K562 (cell line): ENCODE results near the gene ZNF581. TPM values are rescaled to one million over a fixed set of nuclear protein-coding genes. Genes with fewer than 3 reads are reported as not detected.

Experiments used
- ATAC-seq: fragments of 200-7000 bp; cut with Tn5 transposase; 3 replicates; pipeline ENCODE4 v1.9.1; 2020; ENCODE audit warnings: moderate library complexity
- BruUV-seq: library from RNA; stranded (reverse); fragments of 400-500 nt; replicated peaks from 2 replicates; lab custom pipeline; 2021; lab: Mats Ljungman, UMichigan
- CTCF ChIA-PET: fragments of 300-600 bp; formaldehyde crosslinking; extraction: SDS; loops from one replicate; lab custom pipeline; 2021; ENCODE audit warnings: low intra/inter-chr PET ratio; lab: Yijun Ruan, JAX
- POLR2A ChIA-PET: fragments of 300-600, 350-650 bp; sonication (Branson Sonifier 250); formaldehyde crosslinking; extraction: SDS; loops from one replicate; lab custom pipeline; 2021; ENCODE audit warnings: antibody characterized with exemption, inconsistent platforms; lab: Yijun Ruan, JAX
- DNase-seq, 4 experiments: peaks; one replicate each; pipeline versions ENCODE4 v3.0.0 to v3.0.0-alpha.2; 2011 to 2018; ENCODE audit warnings: low spot score in 3 of 4, mixed read lengths in 3 of 4; ENCODE audit errors: extremely low read depth in 1 of 4
- FAIRE-seq: peaks from 2 replicates; lab custom pipeline; 2011; peaks lifted over from hg19 to GRCh38; lab: Jason Lieb, UNC
- H2AFZ ChIP-seq: 2 replicates; pipeline ENCODE4 v1.6.0; 2011; ENCODE audit warnings: low read depth, low read length, control low read depth, inconsistent platforms
- H3K27ac ChIP-seq: fragments of 200-600 bp; 3 replicates; pipeline ENCODE4 v1.8.0; 2011; ENCODE audit warnings: low read depth, mild to moderate bottlenecking, control low read depth, inconsistent platforms, low read length, moderate library complexity, mixed read lengths; ENCODE audit errors: extremely low read depth
- H3K27me3 ChIP-seq, 2 experiments: fragments of 300-600 bp in 1 of 2; 2 replicates in 1 of 2; 3 replicates in 1 of 2; pipeline versions ENCODE4 v1.6.0 to v1.8.0; 2011; ENCODE audit warnings: inconsistent platforms in 2 of 2, low read length in 2 of 2, mild to moderate bottlenecking in 1 of 2, mixed read lengths in 1 of 2, moderate library complexity in 1 of 2; ENCODE audit not compliant: control insufficient read depth in 2 of 2, insufficient read depth in 2 of 2
- H3K36me3 ChIP-seq: fragments of 300-600 bp; 3 replicates; pipeline ENCODE4 v1.8.0; 2011; ENCODE audit warnings: mild to moderate bottlenecking, low read length, inconsistent platforms; ENCODE audit not compliant: control insufficient read depth, insufficient read depth
- H3K4me1 ChIP-seq, 2 experiments: fragments of 200-600 bp in 1 of 2; replicated peaks in 1 of 2; 2 replicates in 1 of 2; 3 replicates in 1 of 2; pipeline versions ENCODE4 v1.5.1 to v1.8.0; 2011; ENCODE audit warnings: inconsistent platforms in 2 of 2, low read length in 2 of 2, mild to moderate bottlenecking in 1 of 2, mixed read lengths in 1 of 2, moderate library complexity in 1 of 2; ENCODE audit not compliant: control insufficient read depth in 2 of 2, insufficient read depth in 2 of 2
- H3K4me2 ChIP-seq: 2 replicates; pipeline ENCODE4 v1.6.1; 2011; ENCODE audit warnings: low read length, control low read depth, inconsistent platforms, mixed read lengths; ENCODE audit not compliant: insufficient read depth
- H3K4me3 ChIP-seq: fragments of 200-600 bp; sonication (generic), shearing (Covaris generic); 2 replicates; pipeline ENCODE4 v1.5.1; 2016; ENCODE audit warnings: control low read depth, inconsistent platforms
- H3K79me2 ChIP-seq: fragments of 200-600 bp; 3 replicates; pipeline ENCODE4 v1.8.0; 2011; ENCODE audit warnings: low read length, inconsistent platforms; ENCODE audit not compliant: control insufficient read depth, insufficient read depth
- H3K9ac ChIP-seq, 2 experiments: 2 replicates each; pipeline versions ENCODE4 v1.6.0 to v1.6.1; 2011; ENCODE audit warnings: low read depth in 2 of 2, low read length in 2 of 2, control low read depth in 1 of 2, inconsistent platforms in 1 of 2, mild to moderate bottlenecking in 1 of 2, mixed read lengths in 1 of 2; ENCODE audit not compliant: insufficient read depth in 1 of 2
- H3K9me1 ChIP-seq: one replicate; pipeline ENCODE4 v1.6.0; 2011; ENCODE audit warnings: inconsistent platforms, mild to moderate bottlenecking, low read length, moderate library complexity; ENCODE audit not compliant: control insufficient read depth, insufficient read depth
- H3K9me3 ChIP-seq: replicated peaks from 2 replicates; pipeline ENCODE4 v1.5.1; 2011; ENCODE audit warnings: low read depth, low read length, inconsistent platforms; ENCODE audit not compliant: control insufficient read depth, insufficient read depth
- H4K20me1 ChIP-seq: replicated peaks from 2 replicates; pipeline ENCODE4 v1.6.1; 2011; ENCODE audit warnings: low read length, inconsistent platforms, mixed read lengths; ENCODE audit not compliant: control insufficient read depth, insufficient read depth
- DMBX1 ChIP-seq: fragments of 250-450 bp; sonication (Bioruptor Pico); IDR thresholded peaks from 2 replicates; pipeline ENCODE4 v1.8.0; 2022; ENCODE audit warnings: inconsistent platforms, mild to moderate bottlenecking, moderate library complexity, borderline replicate concordance
- NR2C1 ChIP-seq, 2 experiments: fragments of 450-650 bp; IDR thresholded peaks; 2 replicates each; pipeline ENCODE4 v1.6.1; 2017; ENCODE audit warnings: mild to moderate bottlenecking in 2 of 2, antibody characterized with exemption in 1 of 2, inconsistent platforms in 1 of 2, missing compliant biosample characterization in 1 of 2, missing genetic modification characterization in 1 of 2
- NRF1 ChIP-seq, 2 experiments: fragments of 450-650 bp; IDR thresholded peaks in 1 of 2; conservative IDR thresholded peaks in 1 of 2; 2 replicates each; pipeline ENCODE4 v1.6.1; 2014; ENCODE audit warnings: mild to moderate bottlenecking in 2 of 2
- SMAD2 ChIP-seq: fragments of 150-350 bp; IDR thresholded peaks from 2 replicates; pipeline ENCODE4 v1.6.1; 2014; ENCODE audit warnings: low read depth, mild to moderate bottlenecking, low read length
- WGBS: fragments of 100-300 bp; shearing (Covaris generic); methylation state at CpG from one replicate; pipeline ENCODE4 v1.1.6; 2016; ENCODE audit warnings: low coverage, mixed read lengths; ENCODE audit not compliant: insufficient coverage; ENCODE audit errors: missing lambda C conversion rate; 5-methylcytosine and 5-hydroxymethylcytosine counted together
- in situ Hi-C: fragments of 300-500 bp; cut with MboI; formaldehyde crosslinking; loops from 4 replicates; pipeline ENCODE4 v1.15.0; 2018; ENCODE audit warnings: inconsistent platforms, mixed read lengths
- intact Hi-C: fragments of 100-400 bp; cut with micrococcal nuclease; formaldehyde crosslinking; loops from 2 replicates; pipeline ENCODE4 v1.14.2; 2022
- polyA plus RNA-seq, 8 experiments: library from polyadenylated mRNA; depleted of rRNA in 4 of 8; stranded (reverse) in 5 of 8; unstranded in 3 of 8; fragments of >200 nt; fragmentation: Nextera tagmentation in 2 of 8; fragmentation: Illumina TruSeq in 1 of 8; extraction: Ambion mirVana in 2 of 8; extraction: Trizol in 1 of 8; gene quantifications; 2 replicates each; pipeline versions ENCODE4 v1.2.1 to v1.2.3, GENCODE V29; 2011 to 2014; ENCODE audit warnings: inconsistent platforms in 1 of 8, missing spikeins in 1 of 8
- total RNA-seq, 7 experiments: library from RNA; depleted of rRNA in 6 of 7; stranded (reverse); fragments of >200 nt in 6 of 7; fragmentation: Illumina TruSeq in 2 of 7; extraction: Trizol in 2 of 7; gene quantifications; 2 replicates each; pipeline versions ENCODE4 v1.2.1 to v1.2.3, GENCODE V29; 2011 to 2021; ENCODE audit warnings: low replicate concordance in 1 of 7
- TF ChIP-seq, protein P1 (sequence below): fragments of 450-650 bp; IDR thresholded peaks from 2 replicates; pipeline ENCODE4 v1.6.1; 2017; ENCODE audit warnings: antibody characterized with exemption, mild to moderate bottlenecking

The ZNF581 gene
- total and polyA plus RNA-seq, 9 of the 15 experiments (the other 6 are each of a cell fraction or from before 2014, with no cell fraction given): 2.4 to 39.4 (median 15.4) TPM

DNA sequence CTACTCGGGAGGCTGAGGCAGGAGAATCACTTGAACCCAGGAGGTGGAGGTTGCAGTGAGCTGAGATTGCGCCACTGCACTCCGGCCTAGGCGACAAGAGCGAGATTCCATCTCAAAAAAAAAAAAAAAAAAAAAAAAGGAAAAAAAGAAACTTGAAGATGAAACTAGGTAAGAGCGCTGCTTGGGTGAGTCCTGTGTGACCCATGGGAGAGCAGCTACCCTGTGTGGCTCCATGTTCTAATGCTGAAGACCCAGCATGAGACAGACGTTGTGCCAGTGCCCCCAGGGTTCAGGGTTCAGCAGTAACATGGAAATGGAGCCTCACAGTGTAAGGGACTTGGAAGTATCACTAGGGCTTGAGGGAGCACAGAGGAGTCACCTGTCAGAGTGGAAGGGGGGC lies 25.0 kb upstream of the ZNF581 start:
- DNase-seq (no peak), ATAC-seq (no peak), FAIRE-seq (no peak)
- no peak overlapping the region for H3K9ac ChIP-seq
- ChIA-PET CTCF (no interaction called here), POLR2A (interaction anchor here (0.8 to 2.7 kb wide), 4 partner anchors 9 to 114 kb away, joined by 3 to 18 read pairs (median 3); partner anchors contain the start of gene ZNF865)
- H3K4me1 ChIP-seq: peaks cover under 1 to 10% of the 10 kb centered on the region in 2 experiments; a peak in 3 of 5 replicates
- no peak overlapping the region for H2AFZ ChIP-seq
- H3K9me1 ChIP-seq: peaks cover 3% of the 10 kb centered on the region
- peaks cover 35% of the 10 kb centered on the region; the same call in 2 of the 3 replicates for H3K36me3 ChIP-seq
- H3K79me2 ChIP-seq: peaks cover 2% of the 10 kb centered on the region; the same call in 1 of the 3 replicates
- H3K4me3 ChIP-seq: no peak overlapping the region
- TF ChIP-seq NR2C1 (IDR thresholded peaks at IDR 0.05) (no peak), NR2C1 (tag; IDR thresholded peaks at IDR 0.05) (no peak), SMAD2 (no peak), DMBX1 (CRISPR knock-in tag) (no peak), NRF1 (conservative IDR thresholded peaks at IDR 0.05 in 1 of 2, IDR thresholded peaks at IDR 0.05 in 1 of 2) (no peak)
- TF ChIP-seq, protein P1, sequence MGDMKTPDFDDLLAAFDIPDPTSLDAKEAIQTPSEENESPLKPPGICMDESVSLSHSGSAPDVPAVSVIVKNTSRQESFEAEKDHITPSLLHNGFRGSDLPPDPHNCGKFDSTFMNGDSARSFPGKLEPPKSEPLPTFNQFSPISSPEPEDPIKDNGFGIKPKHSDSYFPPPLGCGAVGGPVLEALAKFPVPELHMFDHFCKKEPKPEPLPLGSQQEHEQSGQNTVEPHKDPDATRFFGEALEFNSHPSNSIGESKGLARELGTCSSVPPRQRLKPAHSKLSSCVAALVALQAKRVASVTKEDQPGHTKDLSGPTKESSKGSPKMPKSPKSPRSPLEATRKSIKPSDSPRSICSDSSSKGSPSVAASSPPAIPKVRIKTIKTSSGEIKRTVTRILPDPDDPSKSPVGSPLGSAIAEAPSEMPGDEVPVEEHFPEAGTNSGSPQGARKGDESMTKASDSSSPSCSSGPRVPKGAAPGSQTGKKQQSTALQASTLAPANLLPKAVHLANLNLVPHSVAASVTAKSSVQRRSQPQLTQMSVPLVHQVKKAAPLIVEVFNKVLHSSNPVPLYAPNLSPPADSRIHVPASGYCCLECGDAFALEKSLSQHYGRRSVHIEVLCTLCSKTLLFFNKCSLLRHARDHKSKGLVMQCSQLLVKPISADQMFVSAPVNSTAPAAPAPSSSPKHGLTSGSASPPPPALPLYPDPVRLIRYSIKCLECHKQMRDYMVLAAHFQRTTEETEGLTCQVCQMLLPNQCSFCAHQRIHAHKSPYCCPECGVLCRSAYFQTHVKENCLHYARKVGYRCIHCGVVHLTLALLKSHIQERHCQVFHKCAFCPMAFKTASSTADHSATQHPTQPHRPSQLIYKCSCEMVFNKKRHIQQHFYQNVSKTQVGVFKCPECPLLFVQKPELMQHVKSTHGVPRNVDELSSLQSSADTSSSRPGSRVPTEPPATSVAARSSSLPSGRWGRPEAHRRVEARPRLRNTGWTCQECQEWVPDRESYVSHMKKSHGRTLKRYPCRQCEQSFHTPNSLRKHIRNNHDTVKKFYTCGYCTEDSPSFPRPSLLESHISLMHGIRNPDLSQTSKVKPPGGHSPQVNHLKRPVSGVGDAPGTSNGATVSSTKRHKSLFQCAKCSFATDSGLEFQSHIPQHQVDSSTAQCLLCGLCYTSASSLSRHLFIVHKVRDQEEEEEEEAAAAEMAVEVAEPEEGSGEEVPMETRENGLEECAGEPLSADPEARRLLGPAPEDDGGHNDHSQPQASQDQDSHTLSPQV: no peak
- in situ Hi-C loops (no loop called here), intact Hi-C loops (no loop called here)
- no peak overlapping the region for H3K27ac ChIP-seq
- BruUV-seq: no TSS peak
- 42% methylated on average over 1 of the region's 7 CpGs for WGBS
- no peak overlapping the region for H3K4me2 ChIP-seq
- no peaks in the 10 kb centered on the region; the same call in 1 of the 2 replicates for H4K20me1 ChIP-seq
- no peaks in the 10 kb centered on the region for H3K9me3 ChIP-seq
- H3K27me3 ChIP-seq: no peaks in the 10 kb centered on the region
